Measurements from ENCODE around the gene IQGAP3. TPM values are rescaled to one million over a fixed set of nuclear protein-coding genes. Genes with fewer than 3 reads are reported as not detected.
"Not testable (repeated sequence)": the region's sequence is repeated elsewhere in the genome, so short reads cannot be mapped to it uniquely, and the experiment has no call there.

The IQGAP3 gene
- polyA plus RNA-seq, 1 donor from 2014 or later, result not detected

- Mint-ChIP-seq H3K27ac (peak overlapping the region; percentile 87 to 99 (median 94)), H3K27me3 (no peaks in the 10 kb centered on the region), H3K36me3 (peaks cover 1% of the 10 kb centered on the region), H3K4me3 (peak overlapping the region in 3 of 4 donors; percentile 90 to 98 (median 93)), H3K4me1 (peaks cover 10 to 15% (median 11%) of the 10 kb centered on the region in 3 donors), H3K9me3 (no peaks in the 10 kb centered on the region)
These were observed 18.2 kb upstream of the IQGAP3 start for GRCh38 chr1:156590326-156591180.

- H3K4me1 Mint-ChIP-seq, result peaks cover 10 to 15% (median 11%) of the 10 kb centered on the region in 3 donors
- H3K4me3 Mint-ChIP-seq, result no peak overlapping the region
- no peaks in the 10 kb centered on the region for H3K27me3 Mint-ChIP-seq
- H3K36me3 Mint-ChIP-seq, result no peaks in the 10 kb centered on the region
- H3K27ac Mint-ChIP-seq, result no peak overlapping the region
- no peaks in the 10 kb centered on the region for H3K9me3 Mint-ChIP-seq
These were observed 17.2 kb upstream of the IQGAP3 start for GRCh38 chr1:156589546-156589945.

- not testable (repeated sequence) for H3K9me3 Mint-ChIP-seq, H3K36me3 Mint-ChIP-seq, H3K27ac Mint-ChIP-seq, H3K27me3 Mint-ChIP-seq, H3K4me3 Mint-ChIP-seq
- H3K4me1 Mint-ChIP-seq, result peaks cover 14 to 18% (median 15%) of the 10 kb centered on the region in 3 donors
These were observed 15.6 kb upstream of the IQGAP3 start for GRCh38 chr1:156587927-156588326.

GRCh38 chr1:156586892-156587477 lies 14.6 kb upstream of the IQGAP3 start:
- Mint-ChIP-seq H3K27ac (no peak overlapping the region), H3K36me3 (no peaks in the 10 kb centered on the region), H3K9me3 (no peaks in the 10 kb centered on the region), H3K4me3 (no peak overlapping the region), H3K4me1 (peaks cover 13 to 19% (median 14%) of the 10 kb centered on the region in 3 donors), H3K27me3 (no peaks in the 10 kb centered on the region)

- H3K27me3 Mint-ChIP-seq, result no peaks in the 10 kb centered on the region
- H3K36me3 Mint-ChIP-seq, result no peaks in the 10 kb centered on the region
- no peak overlapping the region for H3K4me3 Mint-ChIP-seq
- no peak overlapping the region for H3K27ac Mint-ChIP-seq
- H3K4me1 Mint-ChIP-seq, result peaks cover 14 to 21% (median 18%) of the 10 kb centered on the region in 3 donors
- H3K9me3 Mint-ChIP-seq, result no peaks in the 10 kb centered on the region
These were observed 14.0 kb upstream of the IQGAP3 start for GRCh38 chr1:156586323-156586722.

- Mint-ChIP-seq H3K4me3 (no peak overlapping the region), H3K4me1 (peaks cover 8 to 18% (median 16%) of the 10 kb centered on the region in 3 donors), H3K9me3 (no peaks in the 10 kb centered on the region), H3K27ac (no peak overlapping the region), H3K27me3 (no peaks in the 10 kb centered on the region), H3K36me3 (no peaks in the 10 kb centered on the region)
These were observed 12.4 kb upstream of the IQGAP3 start for GRCh38 chr1:156584813-156585212.

- Mint-ChIP-seq H3K4me3 (peak overlapping the region in 3 of 4 donors; percentile 36 to 75 (median 38)), H3K9me3 (no peaks in the 10 kb centered on the region)
These were observed 11.7 kb upstream of the IQGAP3 start for GRCh38 chr1:156583821-156584622.

GRCh38 chr1:156582388-156583017 lies 10.1 kb upstream of the IQGAP3 start:
- Mint-ChIP-seq H3K9me3 (no peaks in the 10 kb centered on the region), H3K36me3 (no peaks in the 10 kb centered on the region), H3K4me1 (peaks cover 8 to 18% (median 16%) of the 10 kb centered on the region in 3 donors), H3K4me3 (peak overlapping the region; percentile 2 to 88 (median 51)), H3K27me3 (no peaks in the 10 kb centered on the region), H3K27ac (peak overlapping the region in 2 of 3 donors; percentile 85 to 87)

More at GRCh38 chr1:156583821-156584622, 11.7 kb upstream of the IQGAP3 start:
- Mint-ChIP-seq H3K4me1 (peaks cover 8 to 18% (median 16%) of the 10 kb centered on the region in 3 donors), H3K36me3 (no peaks in the 10 kb centered on the region), H3K27ac (peak overlapping the region in 2 of 3 donors; percentile 50 to 57), H3K27me3 (no peaks in the 10 kb centered on the region)

GRCh38 chr1:156581661-156582387 lies 9.5 kb upstream of the IQGAP3 start:
- Mint-ChIP-seq H3K36me3 (no peaks in the 10 kb centered on the region), H3K4me1 (peaks cover 8 to 18% (median 16%) of the 10 kb centered on the region in 3 donors)

GRCh38 chr1:156579472-156579871 lies 7.1 kb upstream of the IQGAP3 start, which contains the start of gene TTC24:
TSS of gene TTC24 (plus strand) at chr1:156579723. CDS start at chr1:156581365, 1,642 bp downstream.
- Mint-ChIP-seq H3K27ac (no peak within 1 kb of the TSS), H3K4me3 (peak within 1 kb of the TSS in 1 of 4 donors; percentile 68)

More at GRCh38 chr1:156581661-156582387, 9.5 kb upstream of the IQGAP3 start:
- peak overlapping the region; percentile 35 to 88 (median 74) for H3K4me3 Mint-ChIP-seq
- peak overlapping the region in 2 of 3 donors; percentile 85 to 87 for H3K27ac Mint-ChIP-seq
- no peaks in the 10 kb centered on the region for H3K9me3 Mint-ChIP-seq
- no peaks in the 10 kb centered on the region for H3K27me3 Mint-ChIP-seq

GRCh38 chr1:156578055-156578454 lies 5.7 kb upstream of the IQGAP3 start:
- Mint-ChIP-seq H3K4me3 (no peak overlapping the region), H3K9me3 (no peaks in the 10 kb centered on the region), H3K36me3 (no peaks in the 10 kb centered on the region), H3K27me3 (peaks cover 4% of the 10 kb centered on the region), H3K4me1 (peaks cover 5 to 13% (median 10%) of the 10 kb centered on the region in 3 donors), H3K27ac (no peak overlapping the region)

More at GRCh38 chr1:156579472-156579871, 7.1 kb upstream of the IQGAP3 start, which contains the start of gene TTC24:
- Mint-ChIP-seq H3K4me1 (peaks cover 8 to 18% (median 13%) of the 10 kb centered on the region in 3 donors), H3K9me3 (no peaks in the 10 kb centered on the region), H3K27me3 (peaks cover 1% of the 10 kb centered on the region), H3K36me3 (no peaks in the 10 kb centered on the region)

- Mint-ChIP-seq H3K36me3 (no peaks in the 10 kb centered on the region), H3K9me3 (no peaks in the 10 kb centered on the region), H3K27me3 (peaks cover 9% of the 10 kb centered on the region), H3K4me1 (peaks cover 9 to 14% (median 10%) of the 10 kb centered on the region in 3 donors), H3K27ac (no peak overlapping the region), H3K4me3 (peak overlapping the region in 1 of 4 donors; percentile 9)
These were observed 5.2 kb upstream of the IQGAP3 start for GRCh38 chr1:156577550-156577949.

- Mint-ChIP-seq H3K27me3 (peaks cover 18% of the 10 kb centered on the region), H3K9me3 (no peaks in the 10 kb centered on the region), H3K27ac (no peak overlapping the region), H3K36me3 (peaks cover 1% of the 10 kb centered on the region), H3K4me1 (peaks cover 8 to 11% (median 8%) of the 10 kb centered on the region in 3 donors), H3K4me3 (no peak overlapping the region)
These were observed 1.8 kb upstream of the IQGAP3 start for GRCh38 chr1:156574039-156574633.

All from IgD-negative memory B cell (primary cell).